ENCODE measurements around the gene NPM1. TPM values are rescaled to one million over a fixed set of nuclear protein-coding genes. Genes with fewer than 3 reads are reported as not detected.
A peak's percentile ranks its signal among the peaks of the same experiment; 100 is the strongest.

Gene NPM1
- total and polyA plus RNA-seq, 2 of the 13 experiments (the other 11 are each of a cell fraction or from before 2014, with no cell fraction given), result 2,047 to 3,353 TPM

DNA sequence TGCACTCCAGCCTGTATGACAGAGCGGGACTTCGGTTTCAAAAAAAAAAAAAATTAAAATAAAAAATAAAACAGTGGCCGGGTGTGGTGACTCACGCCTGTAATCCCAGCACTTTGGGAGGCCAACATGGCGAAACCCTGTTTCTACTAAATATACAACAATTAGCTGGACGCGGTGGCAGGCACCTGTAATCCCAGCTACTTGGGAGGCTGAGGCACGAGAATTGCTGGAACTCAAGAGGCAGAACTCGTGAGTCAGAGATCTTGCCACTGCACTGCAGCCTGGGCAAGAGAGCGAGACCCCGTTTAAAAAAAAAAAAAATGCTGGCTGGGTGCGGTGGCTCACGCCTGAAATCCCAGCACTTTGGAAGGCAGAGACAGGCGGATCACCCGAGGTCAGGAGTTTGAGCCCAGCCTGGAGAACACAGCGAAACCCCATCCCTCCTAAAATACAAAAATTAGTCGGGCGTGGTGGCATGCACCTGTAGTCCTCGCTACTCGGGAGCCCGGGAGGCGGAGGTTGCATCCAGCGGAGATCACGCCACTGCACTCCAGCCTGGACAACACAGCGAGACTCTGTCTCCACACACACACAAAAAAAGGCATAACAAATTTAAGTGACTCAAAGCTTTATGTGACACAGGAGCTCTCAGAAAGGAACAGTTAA, 1.5 kb upstream of the NPM1 start:
- TF ChIP-seq ZNF546 (CRISPR knock-in tag; conservative IDR thresholded peaks at IDR 0.05), result no peak
- TF ChIP-seq, protein P1, sequence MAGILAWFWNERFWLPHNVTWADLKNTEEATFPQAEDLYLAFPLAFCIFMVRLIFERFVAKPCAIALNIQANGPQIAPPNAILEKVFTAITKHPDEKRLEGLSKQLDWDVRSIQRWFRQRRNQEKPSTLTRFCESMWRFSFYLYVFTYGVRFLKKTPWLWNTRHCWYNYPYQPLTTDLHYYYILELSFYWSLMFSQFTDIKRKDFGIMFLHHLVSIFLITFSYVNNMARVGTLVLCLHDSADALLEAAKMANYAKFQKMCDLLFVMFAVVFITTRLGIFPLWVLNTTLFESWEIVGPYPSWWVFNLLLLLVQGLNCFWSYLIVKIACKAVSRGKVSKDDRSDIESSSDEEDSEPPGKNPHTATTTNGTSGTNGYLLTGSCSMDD (CRISPR knock-in tag; IDR thresholded peaks at IDR 0.05), result no peak
- no peak for TF ChIP-seq TOPORS (CRISPR knock-in tag; IDR thresholded peaks at IDR 0.05)
- TF ChIP-seq ZSCAN30 (CRISPR knock-in tag; IDR thresholded peaks at IDR 0.05), result no peak
- TF ChIP-seq HNF4A (CRISPR knock-in tag; IDR thresholded peaks at IDR 0.05), result no peak
- TF ChIP-seq, protein P2, sequence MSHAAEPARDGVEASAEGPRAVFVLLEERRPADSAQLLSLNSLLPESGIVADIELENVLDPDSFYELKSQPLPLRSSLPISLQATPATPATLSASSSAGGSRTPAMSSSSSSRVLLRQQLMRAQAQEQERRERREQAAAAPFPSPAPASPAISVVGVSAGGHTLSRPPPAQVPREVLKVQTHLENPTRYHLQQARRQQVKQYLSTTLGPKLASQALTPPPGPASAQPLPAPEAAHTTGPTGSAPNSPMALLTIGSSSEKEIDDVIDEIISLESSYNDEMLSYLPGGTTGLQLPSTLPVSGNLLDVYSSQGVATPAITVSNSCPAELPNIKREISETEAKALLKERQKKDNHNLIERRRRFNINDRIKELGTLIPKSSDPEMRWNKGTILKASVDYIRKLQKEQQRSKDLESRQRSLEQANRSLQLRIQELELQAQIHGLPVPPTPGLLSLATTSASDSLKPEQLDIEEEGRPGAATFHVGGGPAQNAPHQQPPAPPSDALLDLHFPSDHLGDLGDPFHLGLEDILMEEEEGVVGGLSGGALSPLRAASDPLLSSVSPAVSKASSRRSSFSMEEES (CRISPR knock-in tag; IDR thresholded peaks at IDR 0.05), result no peak
- TF ChIP-seq ZSCAN22 (CRISPR knock-in tag; IDR thresholded peaks at IDR 0.05), result no peak
- TF ChIP-seq FOXK2 (IDR thresholded peaks at IDR 0.05), result no peak
- TF ChIP-seq, protein P3, sequence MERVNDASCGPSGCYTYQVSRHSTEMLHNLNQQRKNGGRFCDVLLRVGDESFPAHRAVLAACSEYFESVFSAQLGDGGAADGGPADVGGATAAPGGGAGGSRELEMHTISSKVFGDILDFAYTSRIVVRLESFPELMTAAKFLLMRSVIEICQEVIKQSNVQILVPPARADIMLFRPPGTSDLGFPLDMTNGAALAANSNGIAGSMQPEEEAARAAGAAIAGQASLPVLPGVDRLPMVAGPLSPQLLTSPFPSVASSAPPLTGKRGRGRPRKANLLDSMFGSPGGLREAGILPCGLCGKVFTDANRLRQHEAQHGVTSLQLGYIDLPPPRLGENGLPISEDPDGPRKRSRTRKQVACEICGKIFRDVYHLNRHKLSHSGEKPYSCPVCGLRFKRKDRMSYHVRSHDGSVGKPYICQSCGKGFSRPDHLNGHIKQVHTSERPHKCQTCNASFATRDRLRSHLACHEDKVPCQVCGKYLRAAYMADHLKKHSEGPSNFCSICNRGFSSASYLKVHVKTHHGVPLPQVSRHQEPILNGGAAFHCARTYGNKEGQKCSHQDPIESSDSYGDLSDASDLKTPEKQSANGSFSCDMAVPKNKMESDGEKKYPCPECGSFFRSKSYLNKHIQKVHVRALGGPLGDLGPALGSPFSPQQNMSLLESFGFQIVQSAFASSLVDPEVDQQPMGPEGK (CRISPR knock-in tag; IDR thresholded peaks at IDR 0.05), result no peak
- TF ChIP-seq, protein P4, sequence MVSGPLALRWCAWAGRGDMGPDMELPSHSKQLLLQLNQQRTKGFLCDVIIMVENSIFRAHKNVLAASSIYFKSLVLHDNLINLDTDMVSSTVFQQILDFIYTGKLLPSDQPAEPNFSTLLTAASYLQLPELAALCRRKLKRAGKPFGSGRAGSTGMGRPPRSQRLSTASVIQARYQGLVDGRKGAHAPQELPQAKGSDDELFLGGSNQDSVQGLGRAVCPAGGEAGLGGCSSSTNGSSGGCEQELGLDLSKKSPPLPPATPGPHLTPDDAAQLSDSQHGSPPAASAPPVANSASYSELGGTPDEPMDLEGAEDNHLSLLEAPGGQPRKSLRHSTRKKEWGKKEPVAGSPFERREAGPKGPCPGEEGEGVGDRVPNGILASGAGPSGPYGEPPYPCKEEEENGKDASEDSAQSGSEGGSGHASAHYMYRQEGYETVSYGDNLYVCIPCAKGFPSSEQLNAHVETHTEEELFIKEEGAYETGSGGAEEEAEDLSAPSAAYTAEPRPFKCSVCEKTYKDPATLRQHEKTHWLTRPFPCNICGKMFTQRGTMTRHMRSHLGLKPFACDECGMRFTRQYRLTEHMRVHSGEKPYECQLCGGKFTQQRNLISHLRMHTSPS (CRISPR knock-in tag; IDR thresholded peaks at IDR 0.05; ENCODE audit: low read depth), result no peak
- TF ChIP-seq NCOA5 (CRISPR knock-in tag; IDR thresholded peaks at IDR 0.05), result no peak
- TF ChIP-seq KAT7 (CRISPR knock-in tag; IDR thresholded peaks at IDR 0.05; ENCODE audit: borderline replicate concordance), result no peak
- TF ChIP-seq, protein P5, sequence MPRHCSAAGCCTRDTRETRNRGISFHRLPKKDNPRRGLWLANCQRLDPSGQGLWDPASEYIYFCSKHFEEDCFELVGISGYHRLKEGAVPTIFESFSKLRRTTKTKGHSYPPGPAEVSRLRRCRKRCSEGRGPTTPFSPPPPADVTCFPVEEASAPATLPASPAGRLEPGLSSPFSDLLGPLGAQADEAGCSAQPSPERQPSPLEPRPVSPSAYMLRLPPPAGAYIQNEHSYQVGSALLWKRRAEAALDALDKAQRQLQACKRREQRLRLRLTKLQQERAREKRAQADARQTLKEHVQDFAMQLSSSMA (CRISPR knock-in tag; IDR thresholded peaks at IDR 0.05), result no peak
- TF ChIP-seq EEA1 (CRISPR knock-in tag; IDR thresholded peaks at IDR 0.05; ENCODE audit: borderline replicate concordance), result no peak
- no peak for TF ChIP-seq ZFP36L1 (CRISPR knock-in tag; IDR thresholded peaks at IDR 0.05)
- TF ChIP-seq, protein P6, sequence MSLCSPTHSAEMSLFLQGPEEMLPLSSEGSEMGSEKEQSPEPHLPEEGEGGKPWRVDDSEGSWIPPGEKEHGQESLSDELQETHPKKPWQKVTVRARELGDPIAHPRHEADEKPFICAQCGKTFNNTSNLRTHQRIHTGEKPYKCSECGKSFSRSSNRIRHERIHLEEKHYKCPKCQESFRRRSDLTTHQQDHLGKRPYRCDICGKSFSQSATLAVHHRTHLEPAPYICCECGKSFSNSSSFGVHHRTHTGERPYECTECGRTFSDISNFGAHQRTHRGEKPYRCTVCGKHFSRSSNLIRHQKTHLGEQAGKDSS (CRISPR knock-in tag; IDR thresholded peaks at IDR 0.05; ENCODE audit: borderline replicate concordance, low read depth), result no peak
- TF ChIP-seq MEF2D (CRISPR knock-in tag; IDR thresholded peaks at IDR 0.05), result no peak
- no peak overlapping the region for H3K9ac ChIP-seq (ENCODE audit: insufficient read depth, low read depth, low read length)
- peak overlapping the region in 1 of 3 experiments; percentile 75; a peak in 2 of 6 replicates for H3K4me3 ChIP-seq (replicated peaks in 1 of 3; ENCODE audit: insufficient read depth in 1 of 3, low read depth in 2 of 3, low read length in 3 of 3)
- peak overlapping the region; percentile 94; the same call in 1 of the 2 replicates for H3K4me2 ChIP-seq (ENCODE audit: low read depth, low read length)
- 96% methylated on average over 23 of the region's 25 CpGs for WGBS (ENCODE audit: low lambda C conversion rate)
- ATAC-seq, result no peak
- no TSS peak for BruUV-seq (replicated peaks)
- POLR2A ChIA-PET, result interaction anchor here (1.0 to 2.7 kb wide), 4 partner anchors 18 to 621 kb away, joined by 3 to 13 read pairs (median 4); partner anchors contain the start of genes FBXW11 and FGF18
- intact Hi-C loops (cut with micrococcal nuclease; ENCODE audit: unreplicated experiment), result no loop called here
- peaks cover 1 to 4% of the 10 kb centered on the region in 2 experiments; a peak in 4 of 5 replicates for H3K36me3 ChIP-seq (replicated peaks in 1 of 2; ENCODE audit: control insufficient read depth in 1 of 2, insufficient read depth in 2 of 2, low read length in 2 of 2)
- no peak overlapping the region for H3K27ac ChIP-seq (ENCODE audit: extremely low read length, insufficient read depth, low read length)
- peaks cover 20% of the 10 kb centered on the region for H3K4me1 ChIP-seq (ENCODE audit: insufficient read depth, low read length)
- DNase-seq (ENCODE audit: low spot score), result no peak
- in situ Hi-C loops (cut with HindIII; ENCODE audit: extremely low pct_ligation_motif_present, low pct_unique_long_range_greater_than_20kb), result no loop called here
- H4K20me1 ChIP-seq (ENCODE audit: insufficient read depth, low read length), result peaks cover 31% of the 10 kb centered on the region
- CTCF ChIA-PET (ENCODE audit: low intra/inter-chr PET ratio, low total read pairs), result no interaction called here
- H3K79me2 ChIP-seq (ENCODE audit: insufficient read depth, low read length), result peaks cover 38% of the 10 kb centered on the region
- no peak overlapping the region for H2AFZ ChIP-seq (ENCODE audit: low read length)
- peaks cover 0 to 4% of the 10 kb centered on the region in 2 experiments; a peak in 1 of 5 replicates for H3K27me3 ChIP-seq (ENCODE audit: control insufficient read depth in 1 of 2, insufficient read depth in 2 of 2, low read length in 2 of 2)
- FAIRE-seq, result no peak
- no peaks in the 10 kb centered on the region for H3K9me3 ChIP-seq (ENCODE audit: low read length)

All from HepG2 (cell line).